GM21390 (cell line): ENCODE data around the gene TMEM158.

Source experiments
- ATAC-seq: cut with Tn5 transposase; IDR thresholded peaks from one replicate; pipeline ENCODE4 v1.9.1; 2021; ENCODE audit not compliant: unreplicated experiment

TMEM158 gene

DNA sequence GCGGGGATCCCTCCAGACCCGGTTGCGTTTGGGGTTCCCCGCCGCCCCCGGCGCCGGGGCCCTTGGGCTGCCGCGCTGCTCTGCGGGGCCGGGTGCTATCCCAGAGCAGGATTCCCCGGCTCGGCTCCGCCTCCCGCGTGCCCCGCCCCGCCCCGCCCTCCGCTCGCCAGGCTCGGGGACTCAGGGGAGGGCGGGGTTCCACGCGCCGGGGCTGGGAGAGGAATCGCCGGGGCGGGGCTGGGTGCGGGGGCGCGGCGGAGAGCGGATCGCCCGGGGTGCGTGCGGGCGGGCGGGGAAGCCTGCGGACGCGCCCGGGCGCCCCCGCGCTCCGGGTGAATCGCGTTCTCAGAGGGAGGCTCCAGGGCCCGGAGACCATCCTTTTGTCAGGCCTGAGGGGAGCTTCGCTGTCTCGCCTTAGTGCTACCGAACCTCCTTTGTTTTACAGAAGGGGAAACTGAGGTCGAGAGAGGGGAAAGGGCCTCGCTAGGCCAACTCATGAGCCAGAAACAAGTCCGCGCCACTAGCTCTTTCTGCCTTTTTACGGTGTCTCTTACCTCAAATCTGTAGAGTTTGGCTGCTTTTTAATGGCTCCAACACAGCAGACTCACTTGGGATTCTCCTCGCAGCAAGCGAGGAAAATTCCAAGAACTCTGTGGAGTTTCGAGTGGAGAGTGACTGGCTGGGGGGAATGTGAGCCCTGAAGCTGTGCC lies at the start of gene TMEM158:
Gene TMEM158 (minus strand): TSS at position 82 of the 710 bp plus-strand sequence. CDS start 260 bp downstream, outside the sequence.
- peak; percentile 77 for ATAC-seq

DNA sequence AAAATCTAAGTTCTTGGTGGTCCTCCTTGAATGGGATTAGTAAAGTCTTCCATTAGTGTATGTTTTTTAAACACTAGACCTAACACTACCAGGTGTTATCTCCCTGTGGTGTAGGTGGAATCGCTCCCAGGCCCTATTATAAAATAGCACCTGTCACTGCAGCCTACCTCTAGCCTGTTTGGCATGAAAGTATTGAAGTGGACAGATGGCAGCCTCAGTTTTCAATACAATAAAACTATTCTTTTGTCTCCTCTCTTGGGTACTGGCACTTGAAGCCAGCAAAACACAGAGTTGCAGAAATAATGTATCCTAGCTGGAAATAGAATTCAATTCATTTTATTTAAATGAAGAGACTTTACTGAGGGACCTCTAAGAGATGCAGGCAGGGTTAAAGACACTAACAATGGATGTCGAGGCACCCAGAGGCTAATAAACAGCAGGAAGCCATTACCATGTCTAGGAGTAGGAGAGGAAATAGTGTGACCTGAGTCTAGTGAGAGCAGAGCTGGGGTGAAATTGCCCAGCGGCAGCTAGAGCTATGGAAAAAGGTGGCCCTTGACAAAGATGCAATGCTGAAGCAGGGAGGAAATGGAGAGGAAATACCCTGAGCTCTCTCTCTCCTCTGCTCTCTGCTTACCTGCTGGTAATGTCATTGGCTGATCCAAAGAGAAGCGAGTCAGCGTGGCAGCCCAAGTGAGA lies 49.1 kb upstream of the TMEM158 start:
- ATAC-seq = no peak

DNA sequence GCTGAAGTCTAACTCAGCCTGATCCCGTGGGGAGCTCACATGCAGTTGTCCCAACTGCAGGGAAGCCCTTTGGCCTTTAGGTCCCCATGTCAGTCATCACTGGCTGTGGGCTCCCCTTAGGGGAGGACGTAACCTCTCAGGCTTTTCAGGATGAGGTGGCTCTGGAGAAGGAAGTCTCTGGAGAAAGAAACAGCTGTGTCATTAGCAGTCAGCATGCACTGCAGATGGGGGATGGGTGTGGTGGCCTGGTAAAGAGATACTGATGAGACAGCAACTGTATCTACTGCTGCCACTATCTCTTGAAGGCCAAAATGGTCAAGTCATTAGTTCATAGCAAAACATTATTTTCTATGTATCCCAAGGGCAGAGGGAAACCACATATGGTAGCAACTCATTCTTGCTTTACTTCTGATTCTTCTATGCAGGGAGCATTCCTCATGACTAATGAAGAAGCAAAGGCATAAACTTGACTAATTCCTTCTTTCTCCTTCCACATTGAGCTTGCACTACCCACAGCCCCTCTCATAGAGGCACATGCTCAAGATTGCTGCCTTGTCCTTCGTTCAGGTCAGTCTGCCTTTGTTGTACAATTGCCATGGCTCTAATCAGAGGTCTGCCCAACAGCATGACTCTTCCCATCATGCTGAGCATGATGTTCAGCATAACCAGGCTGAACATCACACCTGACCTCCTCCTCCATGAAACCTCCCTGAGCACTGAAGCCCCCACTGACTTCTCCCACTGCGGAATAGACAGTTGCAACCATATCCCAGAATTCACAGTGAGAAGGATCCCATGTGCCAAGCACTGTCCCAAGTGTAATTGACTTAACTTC lies 47.8 kb upstream of the TMEM158 start:
- no peak for ATAC-seq

DNA sequence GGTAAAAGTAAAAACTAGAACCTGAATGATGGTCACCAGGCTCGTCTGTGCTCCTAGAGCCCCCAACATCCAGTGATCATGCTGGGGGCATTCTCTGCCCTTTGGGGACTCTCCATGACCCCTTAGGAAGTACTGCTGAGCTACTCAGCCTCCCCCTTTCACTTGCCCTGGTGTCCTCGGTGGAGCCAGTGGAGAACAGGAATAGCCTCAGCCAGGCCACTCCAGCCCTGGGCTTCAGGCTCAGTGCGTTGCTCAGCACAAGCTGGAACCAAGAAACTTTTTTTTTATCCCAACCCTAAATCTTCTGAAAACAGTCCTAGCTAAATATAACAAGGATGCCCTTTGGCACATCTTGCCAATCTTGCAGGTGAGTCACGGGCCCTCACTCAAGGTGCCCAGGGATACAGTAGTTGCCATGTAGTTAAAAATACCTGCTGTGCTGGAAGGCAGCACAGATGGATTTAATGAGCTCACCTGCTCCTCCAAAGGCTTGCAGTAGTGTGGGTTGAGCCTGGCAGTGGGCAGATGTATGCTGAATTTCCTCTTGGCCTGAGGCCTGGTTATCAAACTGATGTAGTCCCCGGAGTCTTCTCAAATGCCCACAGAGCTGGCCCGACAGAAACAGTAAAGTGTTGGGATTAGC lies 46.9 kb upstream of the TMEM158 start:
- ATAC-seq = no peak

DNA sequence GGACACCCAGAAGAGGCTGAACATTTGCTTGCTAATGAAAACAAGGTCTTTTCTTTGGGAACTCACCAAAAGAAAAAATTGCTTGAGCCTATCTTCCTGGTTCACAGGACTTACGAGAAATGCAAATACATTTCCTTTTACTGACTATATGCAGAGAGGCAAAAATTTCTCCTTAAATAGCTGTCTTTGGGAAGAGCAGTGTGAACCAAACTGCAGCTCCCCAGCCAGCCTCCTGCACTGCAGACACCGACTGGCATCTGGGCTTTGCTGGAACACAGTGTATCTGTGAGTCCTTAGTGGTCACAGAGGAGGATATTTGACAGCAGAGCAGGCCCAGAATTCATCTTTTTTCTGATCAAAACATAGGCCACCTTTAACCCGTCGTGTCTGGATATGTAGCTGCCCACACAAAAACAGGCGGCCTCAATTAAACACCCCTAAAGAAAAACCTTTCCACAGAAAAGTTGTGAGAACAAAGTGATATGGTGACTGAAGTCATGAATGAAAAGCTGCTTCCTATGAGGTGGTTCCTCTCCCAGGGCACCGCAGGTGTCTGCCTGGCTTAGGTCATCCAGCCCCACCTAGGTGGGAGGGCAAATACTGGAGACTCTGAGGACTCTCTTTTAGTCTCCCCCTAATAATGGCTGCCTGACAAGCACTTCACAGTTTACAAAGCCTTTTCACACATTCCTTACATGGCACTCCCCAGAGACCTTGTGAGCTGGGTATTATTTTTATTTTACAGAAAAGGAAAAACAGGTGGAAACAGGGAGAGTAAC lies 46.1 kb upstream of the TMEM158 start:
- ATAC-seq = no peak

DNA sequence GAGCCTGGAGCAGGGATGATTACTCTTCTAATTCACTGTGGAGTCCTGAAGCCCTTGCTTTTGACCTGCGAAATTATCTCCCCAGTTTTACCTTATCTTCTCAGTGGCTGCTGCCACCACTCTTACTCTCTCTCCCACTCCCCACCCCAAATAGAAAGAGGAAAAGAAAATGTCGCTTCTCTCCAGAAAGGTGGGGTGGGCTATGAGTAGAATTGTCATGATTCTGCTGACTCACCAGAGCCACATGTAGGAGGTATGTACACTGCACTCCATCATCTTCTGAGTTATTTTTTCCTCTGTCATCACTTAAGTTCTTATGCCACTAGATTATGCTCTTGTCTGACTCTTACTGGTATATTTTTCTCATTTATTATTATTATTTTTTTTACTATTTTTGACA lies 43.9 kb upstream of the TMEM158 start:
- no peak for ATAC-seq

DNA sequence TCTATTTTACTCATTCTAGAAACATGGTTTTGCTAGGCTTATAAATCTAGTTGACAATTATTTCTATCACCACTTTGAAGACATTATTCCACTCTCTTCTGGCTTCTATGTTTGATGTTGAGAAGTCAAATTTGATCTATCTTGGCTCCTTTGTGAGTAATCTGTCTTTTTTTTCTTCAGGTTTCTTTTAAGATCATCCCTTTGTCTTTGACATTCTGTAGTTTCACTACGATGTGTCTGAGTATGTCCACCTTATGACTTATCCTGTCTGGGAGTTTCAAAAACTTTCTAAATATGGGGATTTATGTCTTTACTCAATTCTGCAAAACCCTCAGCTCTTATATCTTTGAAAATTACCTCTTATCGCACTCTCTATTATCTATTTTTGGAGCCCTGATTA lies 41.0 kb upstream of the TMEM158 start:
- no peak for ATAC-seq

DNA sequence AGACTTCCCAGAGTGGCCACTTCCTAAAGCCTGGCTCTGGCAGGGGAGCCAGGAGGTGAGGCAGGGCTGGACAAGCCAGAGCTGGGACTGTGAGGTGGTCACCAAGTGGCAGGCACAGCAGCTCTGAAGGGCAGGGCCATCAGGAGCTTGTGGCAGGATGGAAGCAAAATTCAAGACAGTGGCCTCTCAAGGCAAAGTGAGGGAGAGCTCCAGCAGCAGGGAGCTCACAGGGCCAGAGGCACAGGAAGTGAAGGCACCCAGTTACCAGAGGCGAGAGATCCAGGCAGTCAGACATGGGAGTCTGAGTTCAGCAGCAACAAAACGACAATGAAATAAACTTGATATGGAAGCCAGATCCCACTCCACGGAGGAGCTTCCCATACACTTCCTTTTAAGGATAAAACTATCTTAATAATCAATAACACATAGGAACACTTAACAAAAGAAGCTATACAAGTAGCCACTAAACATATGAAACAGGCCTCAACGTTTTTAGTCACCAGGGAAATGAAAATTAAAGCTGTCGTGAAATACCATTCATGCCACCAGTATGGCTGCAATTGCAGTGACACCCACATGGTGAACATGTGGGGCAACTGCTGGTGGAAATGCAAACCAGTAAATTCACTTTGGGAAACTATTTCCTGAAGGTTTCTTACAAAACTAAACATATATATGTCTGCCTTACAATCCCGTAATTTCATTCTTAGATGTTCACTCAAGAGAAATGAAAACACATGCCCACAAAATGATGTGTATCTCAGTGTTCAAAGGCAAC lies 35.4 kb upstream of the TMEM158 start:
- ATAC-seq = no peak

DNA sequence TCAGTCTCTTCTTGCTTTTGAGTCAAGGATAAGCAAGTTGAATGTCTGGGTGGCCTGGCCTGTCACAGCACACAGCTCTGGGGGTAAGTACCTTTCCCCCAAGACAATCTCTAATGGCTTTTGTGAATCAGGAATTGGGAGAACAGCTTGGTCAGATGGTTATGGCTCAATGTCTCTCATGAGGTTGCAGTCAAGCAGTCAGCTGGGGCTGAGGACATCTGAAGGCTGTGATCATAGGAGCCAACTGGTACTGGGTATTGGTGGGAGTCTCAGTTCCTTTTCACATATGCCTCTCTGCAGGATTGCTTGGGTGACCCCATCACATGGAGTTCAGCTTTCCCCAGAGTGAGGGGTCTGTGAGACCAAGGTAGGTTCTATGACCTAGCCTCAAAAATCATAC lies 33.0 kb upstream of the TMEM158 start:
- ATAC-seq = no peak

DNA sequence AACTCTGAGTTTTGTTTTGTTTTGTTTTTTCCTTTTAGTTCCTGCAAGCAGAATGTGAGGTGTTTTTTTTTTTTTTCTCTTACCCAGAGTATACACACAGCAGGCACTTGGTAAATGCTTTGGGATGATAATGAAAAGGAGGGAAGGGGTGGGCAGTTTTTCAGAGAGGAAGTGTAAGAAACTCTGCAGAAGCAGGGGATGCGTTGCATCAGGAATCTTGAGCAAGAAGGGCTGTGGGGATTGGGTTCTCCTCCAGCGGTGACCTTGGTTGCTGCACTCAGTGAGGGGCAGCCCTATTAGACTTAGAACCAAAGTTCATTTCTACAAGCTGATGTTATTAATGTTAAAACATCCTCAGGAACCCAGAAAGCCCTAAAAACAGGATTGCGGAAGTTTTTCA lies 32.2 kb upstream of the TMEM158 start:
- ATAC-seq = no peak

DNA sequence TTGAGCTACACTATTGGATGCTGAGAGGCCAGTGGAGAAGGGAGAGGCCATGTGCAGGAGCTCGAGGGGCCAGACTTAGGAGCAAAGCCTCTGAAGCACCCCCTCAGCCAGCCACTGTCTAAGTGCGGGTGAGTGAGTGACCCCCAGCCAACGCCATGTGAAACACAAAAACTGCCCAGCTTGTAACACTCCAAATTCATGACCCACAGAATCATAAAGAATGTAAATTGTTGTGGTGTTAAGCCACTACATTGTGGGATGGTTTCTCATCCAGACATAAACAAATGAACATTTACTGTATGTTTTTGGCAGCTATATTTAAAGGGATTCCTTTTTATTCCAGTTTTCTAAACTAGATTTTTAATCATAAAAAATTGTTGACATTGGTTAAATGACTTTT lies 27.2 kb upstream of the TMEM158 start:
- ATAC-seq = no peak

DNA sequence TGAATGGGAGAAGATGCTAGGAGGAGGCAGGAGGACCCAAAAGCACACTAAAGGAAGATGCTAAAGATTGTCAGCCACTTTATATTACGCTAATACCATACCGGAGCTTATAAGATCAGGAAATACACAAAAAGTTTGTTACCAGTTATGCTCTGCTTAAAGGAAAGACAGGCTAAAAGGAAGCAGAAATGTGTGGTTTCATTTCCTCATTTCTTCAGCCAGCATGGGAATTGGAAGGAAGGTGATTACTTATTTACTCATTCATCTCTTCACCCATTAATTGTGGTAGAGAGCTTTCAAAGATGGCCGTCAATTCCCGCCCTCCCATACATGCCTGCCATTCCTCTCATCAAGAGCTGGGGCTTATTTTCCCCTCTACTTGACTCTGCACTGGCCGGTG lies 26.7 kb upstream of the TMEM158 start:
- ATAC-seq = no peak

DNA sequence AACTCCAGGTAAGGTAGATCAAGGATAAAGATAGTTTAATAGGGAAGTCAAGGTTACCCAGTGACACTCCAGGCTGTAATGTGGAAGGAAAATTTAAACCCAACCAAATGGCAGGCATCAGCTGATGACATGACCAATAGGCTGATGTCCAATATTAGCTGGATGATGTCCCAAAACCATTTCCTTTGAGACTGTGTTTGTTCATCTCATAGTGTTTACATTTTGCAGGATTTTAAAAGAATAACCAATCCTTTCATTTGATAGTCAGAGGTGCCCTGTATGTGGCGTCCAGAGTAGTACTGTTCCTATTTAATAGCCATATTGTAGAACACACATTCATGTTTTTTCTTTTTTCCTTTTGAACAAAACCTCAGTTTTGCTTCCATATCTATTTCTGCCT lies 23.3 kb upstream of the TMEM158 start:
- ATAC-seq = no peak

DNA sequence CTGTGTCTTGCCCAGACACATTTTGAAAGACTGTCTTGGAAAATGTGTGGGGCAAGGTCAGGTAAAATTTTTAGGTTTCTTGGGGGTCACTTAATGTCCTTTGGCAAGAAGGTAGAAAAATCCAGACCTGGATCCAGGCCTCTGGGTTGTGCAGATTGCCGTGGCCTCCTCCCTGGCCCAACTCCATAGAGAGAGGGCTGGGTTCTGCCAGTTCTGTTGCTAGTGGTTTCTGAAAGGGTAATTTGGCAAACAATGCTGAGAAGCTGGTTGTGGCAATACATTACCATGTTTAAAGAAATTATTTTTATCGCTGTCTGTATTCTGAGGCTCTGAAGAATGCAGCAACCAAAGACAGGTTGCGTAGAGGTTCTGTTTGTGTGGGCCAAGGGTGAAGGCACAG lies 20.2 kb upstream of the TMEM158 start:
- ATAC-seq = no peak

DNA sequence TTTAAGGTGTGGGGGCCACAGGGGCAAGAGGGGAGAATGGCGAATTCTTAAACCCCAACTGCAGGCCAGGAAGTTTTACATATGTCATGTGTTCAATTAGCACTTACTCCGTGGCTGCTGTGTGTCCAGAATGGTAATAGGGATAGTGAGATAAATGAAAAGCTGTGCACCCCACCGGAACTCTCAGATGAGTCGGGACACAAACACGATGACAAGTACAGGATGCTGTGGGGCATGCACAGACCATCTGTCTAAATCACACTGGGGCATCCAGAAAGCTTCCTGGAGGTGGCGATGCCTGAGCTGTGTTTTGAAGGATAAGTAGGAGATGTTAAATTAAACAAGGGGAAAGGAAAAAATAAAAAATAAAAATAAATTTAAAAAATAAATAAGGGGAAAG lies 18.3 kb upstream of the TMEM158 start:
- ATAC-seq = no peak

DNA sequence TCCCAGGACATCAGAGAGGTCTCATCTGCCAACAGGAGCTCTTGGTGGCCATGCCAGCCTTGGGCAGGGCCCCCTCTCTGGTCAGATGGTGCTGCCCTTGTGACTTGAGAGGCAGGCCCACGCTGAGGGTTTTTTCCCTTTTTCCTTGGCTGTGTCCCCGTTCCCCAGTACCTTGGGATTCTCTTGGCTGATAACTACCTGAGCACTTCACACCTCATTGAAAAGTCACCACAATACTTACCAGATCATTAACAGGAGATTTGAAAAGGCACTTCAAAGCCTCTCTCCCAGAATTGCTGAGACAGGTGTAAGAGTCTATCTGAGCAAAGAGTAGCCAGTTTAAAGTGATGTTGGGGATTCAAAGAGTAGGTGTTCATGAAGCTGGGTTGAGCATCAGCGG lies 15.1 kb upstream of the TMEM158 start:
- ATAC-seq = no peak

DNA sequence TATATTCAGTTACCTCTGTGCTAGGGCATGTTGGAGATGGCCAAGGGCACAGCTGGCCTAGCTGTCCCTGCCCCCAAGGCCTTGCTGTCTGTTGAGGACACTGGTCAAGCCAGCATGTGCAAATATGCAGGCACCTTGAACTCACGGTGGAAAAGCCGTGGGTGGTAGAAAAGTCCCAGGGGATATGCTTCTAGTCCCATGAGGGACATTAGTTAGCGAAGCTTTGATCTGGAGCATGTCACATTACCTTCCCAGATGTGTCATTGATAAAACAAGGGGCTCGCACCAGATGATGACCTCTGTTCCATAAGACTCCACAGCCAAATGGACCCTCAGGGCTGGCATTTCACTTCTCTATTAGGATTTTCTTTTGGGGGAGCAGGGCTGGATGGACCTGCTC lies 14.2 kb upstream of the TMEM158 start:
- no peak for ATAC-seq

DNA sequence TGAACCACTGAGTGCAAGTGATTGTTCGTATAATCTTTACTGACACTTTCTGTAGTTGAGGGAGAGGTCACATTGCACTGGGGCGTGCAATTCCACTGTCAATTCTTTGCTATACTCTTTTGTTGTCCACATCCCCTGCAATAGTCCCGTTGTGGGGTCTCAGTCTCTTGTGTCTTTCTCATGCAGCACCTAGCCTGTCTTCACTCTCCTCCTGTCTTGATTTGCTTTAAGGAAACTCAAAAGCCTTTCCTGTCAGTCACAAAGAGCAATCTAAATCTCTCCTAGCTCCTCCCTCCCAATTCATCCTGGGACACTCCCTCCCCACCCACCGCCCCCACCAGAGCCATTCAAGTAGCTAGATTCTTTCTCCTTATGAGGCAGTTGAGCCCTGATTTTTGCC lies 13.2 kb upstream of the TMEM158 start:
- ATAC-seq = no peak

DNA sequence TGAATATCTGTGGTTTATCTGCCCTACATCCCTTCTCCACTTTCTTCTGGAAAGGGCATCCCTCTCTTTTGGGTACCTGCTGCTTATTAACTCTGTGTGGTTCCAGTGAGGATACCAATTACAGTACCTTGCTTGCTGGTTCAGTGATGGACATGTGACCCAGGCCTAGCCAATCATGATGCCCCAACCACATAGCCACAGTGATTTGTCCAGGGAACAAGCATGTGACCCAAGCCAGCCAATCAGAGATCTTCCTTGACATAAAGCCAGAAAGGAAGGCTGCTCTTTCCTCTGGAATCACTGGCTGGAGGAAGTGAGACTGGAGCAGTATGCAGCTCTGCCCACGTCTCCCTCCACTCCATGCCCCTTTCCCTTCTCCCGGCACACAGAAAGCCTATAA lies 10.9 kb upstream of the TMEM158 start:
- no peak for ATAC-seq

DNA sequence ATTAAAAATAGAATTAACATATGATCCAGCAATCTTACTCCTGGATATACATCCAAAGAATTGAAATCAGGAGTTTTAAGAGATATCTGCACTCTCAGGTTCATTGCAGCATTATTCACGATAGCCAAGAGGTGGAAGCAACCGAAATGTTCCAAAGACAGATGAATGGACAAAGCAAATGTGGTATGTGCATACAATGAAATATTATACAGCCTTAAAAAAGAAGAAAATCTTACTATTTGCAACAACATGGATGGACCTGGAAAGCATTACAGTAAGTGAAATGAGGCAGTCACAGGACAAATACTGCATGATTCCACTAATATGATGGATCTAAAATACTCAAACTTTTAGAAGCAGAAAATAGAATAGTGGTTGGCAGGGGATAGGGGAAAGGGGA lies 9.3 kb upstream of the TMEM158 start:
- no peak for ATAC-seq
